Posterior vena cava (tissue), 2 donors: ENCODE data around the gene FAAH2. TPM values are rescaled to one million over a fixed set of nuclear protein-coding genes. Genes with fewer than 3 reads are reported as not detected.
"Not testable (repeated sequence)": the region's sequence is repeated elsewhere in the genome, so short reads cannot be mapped to it uniquely, and the experiment has no call there.

Experiments used
- DNase-seq: peaks from one replicate; pipeline ENCODE4 v3.0.0-alpha.2; 2020; ENCODE audit warnings: low spot score
- intact Hi-C, 2 donors: fragments of 100-400 bp; cut with DNase I; formaldehyde crosslinking; loops; one replicate each; pipeline versions ENCODE4 v1.14.1 to v1.14.2; 2022 to 2023
- long read RNA-seq, 2 donors: library from polyadenylated mRNA; unstranded; transcript quantifications; one replicate each; pipeline ENCODE4 v2.0.0, GENCODE V29; 2020 to 2021
- total RNA-seq, 2 donors: library from RNA; stranded (reverse); fragmentation: NEBNext Ultra II Directional; extraction: Animal tissue kit (Norgen Biotek cat#: 25700); gene quantifications; one replicate each; pipeline ENCODE4 v1.2.1, GENCODE V29; 2021
- donor health status: DM: yes; HTN: yes; CAD: no.
- donor health status: DM: yes; HTN: yes; CAD: no.

FAAH2 gene, protein sequence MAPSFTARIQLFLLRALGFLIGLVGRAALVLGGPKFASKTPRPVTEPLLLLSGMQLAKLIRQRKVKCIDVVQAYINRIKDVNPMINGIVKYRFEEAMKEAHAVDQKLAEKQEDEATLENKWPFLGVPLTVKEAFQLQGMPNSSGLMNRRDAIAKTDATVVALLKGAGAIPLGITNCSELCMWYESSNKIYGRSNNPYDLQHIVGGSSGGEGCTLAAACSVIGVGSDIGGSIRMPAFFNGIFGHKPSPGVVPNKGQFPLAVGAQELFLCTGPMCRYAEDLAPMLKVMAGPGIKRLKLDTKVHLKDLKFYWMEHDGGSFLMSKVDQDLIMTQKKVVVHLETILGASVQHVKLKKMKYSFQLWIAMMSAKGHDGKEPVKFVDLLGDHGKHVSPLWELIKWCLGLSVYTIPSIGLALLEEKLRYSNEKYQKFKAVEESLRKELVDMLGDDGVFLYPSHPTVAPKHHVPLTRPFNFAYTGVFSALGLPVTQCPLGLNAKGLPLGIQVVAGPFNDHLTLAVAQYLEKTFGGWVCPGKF
- under 1 TPM; 0.29 to 0.60 TPM for total RNA-seq
- long read RNA-seq, donor 1, result 0 reads
- long read RNA-seq, donor 2, result 0 reads

DNA sequence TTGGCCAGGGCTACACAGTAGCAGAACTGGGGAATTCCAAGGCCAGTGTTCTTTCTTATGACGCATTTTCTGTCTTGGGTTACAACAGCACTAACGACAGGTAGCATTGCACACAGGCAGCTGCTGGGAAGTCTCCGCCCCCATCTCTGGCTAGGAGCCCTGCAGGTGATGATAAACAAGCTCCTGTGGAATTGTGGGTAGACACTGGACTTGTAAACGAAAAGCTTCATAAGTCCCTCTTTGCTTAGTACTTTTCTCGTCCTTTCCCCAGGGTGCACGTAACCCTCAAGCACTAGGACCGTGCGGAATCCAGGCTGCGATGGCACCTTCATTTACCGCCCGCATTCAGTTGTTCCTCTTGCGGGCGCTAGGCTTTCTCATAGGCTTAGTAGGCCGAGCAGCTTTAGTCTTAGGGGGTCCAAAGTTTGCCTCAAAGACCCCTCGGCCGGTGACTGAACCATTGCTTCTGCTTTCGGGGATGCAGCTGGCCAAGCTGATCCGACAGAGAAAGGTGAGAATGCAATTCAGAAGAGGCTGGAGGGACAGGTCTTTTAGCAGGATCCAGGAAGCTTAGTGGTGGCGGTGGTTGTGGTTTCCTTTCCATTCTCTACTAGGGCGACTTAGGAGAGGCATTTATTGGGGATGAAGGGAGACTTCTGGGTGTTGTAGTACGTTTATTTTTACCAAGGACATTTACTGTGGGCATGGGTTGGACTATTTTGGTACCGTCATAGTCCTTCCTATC is at the start of gene FAAH2:
Gene FAAH2 (plus strand): TSS at position 200 of the 745 bp plus-strand sequence. CDS start 120 bp downstream, at position 320.
- no peak for DNase-seq
- intact Hi-C loops, result no loop called here

DNA sequence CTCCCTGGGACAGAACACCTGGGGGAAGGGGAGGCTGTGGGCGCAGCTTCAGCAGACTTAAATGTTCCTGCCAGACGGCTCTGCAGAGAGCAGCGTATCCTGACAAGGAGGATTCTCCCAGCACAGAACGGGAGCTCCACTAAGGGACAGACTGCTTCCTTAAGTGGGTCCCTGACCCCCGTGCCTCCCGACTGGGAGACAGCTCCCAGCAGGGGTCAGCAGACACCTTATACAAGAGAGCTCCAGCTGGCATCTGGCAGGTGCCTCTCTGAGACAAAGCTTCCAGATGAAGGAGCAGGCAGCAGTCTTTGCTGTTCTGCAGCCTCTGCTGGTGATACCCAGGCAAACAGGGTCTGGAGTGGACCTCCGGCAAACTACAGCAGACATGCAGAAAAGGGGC is 44.5 kb upstream of the FAAH2 start:
- intact Hi-C loops, result no loop called here
- peak; percentile 62 for DNase-seq

GRCh38 chrX:57251965-57252364 is 34.5 kb upstream of the FAAH2 start:
- intact Hi-C loops, result no loop called here
- DNase-seq, result peak; percentile 53

- intact Hi-C loops, result no loop called here
- peak; percentile 57 for DNase-seq
These were observed 21.4 kb upstream of the FAAH2 start for GRCh38 chrX:57265126-57265525.

DNA sequence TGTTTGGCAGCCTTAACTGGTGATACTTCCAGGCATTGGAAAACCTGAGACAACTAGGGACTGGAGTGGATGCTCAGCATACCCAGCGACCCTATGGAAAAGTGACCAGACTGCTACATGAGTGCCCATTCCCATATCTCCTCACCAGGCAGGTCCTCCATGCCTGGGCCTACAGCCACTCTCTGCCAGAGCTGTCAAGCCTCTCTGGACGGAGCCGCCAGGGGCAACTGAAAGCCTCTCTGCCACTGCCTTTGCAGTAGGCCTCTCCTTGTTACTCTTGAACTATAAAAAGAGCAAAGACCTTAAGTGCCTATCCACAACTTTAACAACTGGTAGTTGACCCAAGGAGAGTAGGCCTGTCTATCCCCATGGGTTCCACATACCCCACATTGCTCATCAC is 20.2 kb upstream of the FAAH2 start:
- DNase-seq, result no peak
- intact Hi-C loops, result no loop called here

GRCh38 chrX:57266871-57267270 is 19.6 kb upstream of the FAAH2 start:
- intact Hi-C loops, result no loop called here
- no peak for DNase-seq

- intact Hi-C loops, result no loop called here
- DNase-seq, result no peak
These were observed 19.2 kb upstream of the FAAH2 start for GRCh38 chrX:57267308-57267707.

GRCh38 chrX:57270980-57271379 is 15.5 kb upstream of the FAAH2 start:
- intact Hi-C loops, result loop anchor here in 1 of 2 donors (5.0 kb wide), 1 partner anchor 956 kb away; no protein-coding TSS in a partner anchor
- DNase-seq, result no peak

- DNase-seq, result no peak
- intact Hi-C loops, result no loop called here
These were observed 3.9 kb upstream of the FAAH2 start for GRCh38 chrX:57282568-57282967.

GRCh38 chrX:57285001-57285400 is 1.5 kb upstream of the FAAH2 start:
- intact Hi-C loops, result no loop called here
- no peak for DNase-seq

DNA sequence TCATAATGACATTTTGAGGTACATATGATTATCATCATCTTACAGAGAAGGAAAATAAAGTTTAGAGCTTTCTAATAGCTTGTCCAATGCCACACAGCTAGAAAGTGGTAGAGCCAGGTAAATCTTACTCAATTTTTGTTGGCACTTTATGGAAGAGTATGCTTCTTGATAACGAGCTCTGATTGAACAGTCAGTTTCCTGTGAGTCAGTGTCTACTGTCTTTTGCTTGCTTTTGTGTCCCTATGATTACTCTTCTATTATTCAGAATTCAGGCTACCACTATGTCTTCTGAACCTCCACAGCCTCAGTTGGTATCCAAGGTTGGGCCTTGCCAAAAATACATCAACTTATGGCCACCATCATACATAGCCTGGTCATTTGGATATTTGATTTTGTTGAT is 2.6 kb downstream of the FAAH2 start:
- DNase-seq, result no peak
- intact Hi-C loops, result no loop called here

- intact Hi-C loops, result no loop called here
- DNase-seq, result no peak
These were observed 8.5 kb downstream of the FAAH2 start for GRCh38 chrX:57294961-57295360.

DNA sequence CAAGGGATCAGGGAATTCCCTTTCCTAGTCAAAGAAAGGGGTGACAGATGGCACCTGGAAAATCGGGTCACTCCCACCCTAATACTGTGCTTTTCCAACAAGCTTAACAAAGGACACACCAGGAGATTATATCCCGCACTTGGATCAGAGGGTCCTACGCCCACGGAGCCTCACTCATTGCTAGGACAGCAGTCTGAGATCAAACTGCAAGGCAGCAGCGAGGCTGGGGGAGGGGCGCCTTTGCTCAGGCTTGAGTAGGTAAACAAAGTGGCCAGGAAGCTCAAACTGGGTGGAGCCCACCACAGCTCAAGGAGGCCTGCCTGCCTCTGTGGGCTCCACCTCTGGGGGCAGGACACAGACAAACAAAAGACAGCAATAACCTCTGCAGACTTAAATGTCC is 9.2 kb downstream of the FAAH2 start:
- DNase-seq, intact Hi-C loops: not testable (repeated sequence)

DNA sequence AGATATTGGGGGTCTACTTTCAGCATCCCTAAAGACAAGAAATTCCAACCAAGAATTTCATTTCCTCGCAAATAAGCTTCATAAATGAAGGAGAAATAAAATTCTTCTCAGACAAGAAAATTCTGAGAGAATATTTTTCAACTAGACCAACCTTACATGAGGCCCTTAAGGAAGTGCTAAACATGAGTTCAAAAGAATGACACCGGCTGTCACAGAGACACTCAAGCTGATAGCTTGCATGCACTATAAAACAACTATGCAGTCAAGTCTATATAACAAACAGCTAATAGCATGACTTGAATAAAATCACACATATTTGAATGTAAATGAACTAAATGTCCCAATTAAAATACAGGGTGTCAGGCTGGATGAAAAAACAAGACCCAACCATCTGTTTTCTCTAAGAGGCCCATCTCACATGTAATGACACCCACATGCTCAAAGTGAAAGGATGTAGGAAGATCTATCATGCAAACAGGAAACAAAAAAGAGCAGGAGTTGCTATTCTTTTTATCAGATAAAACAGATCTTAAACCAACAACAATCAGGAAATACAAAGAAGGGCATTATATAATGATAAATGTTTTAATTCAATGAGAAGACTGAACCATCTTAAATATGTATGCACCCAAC is 27.2 kb downstream of the FAAH2 start:
- intact Hi-C loops, result no loop called here
- no peak for DNase-seq

- intact Hi-C loops, result no loop called here
These were observed 42.5 kb downstream of the FAAH2 start for GRCh38 chrX:57329008-57329407.

DNA sequence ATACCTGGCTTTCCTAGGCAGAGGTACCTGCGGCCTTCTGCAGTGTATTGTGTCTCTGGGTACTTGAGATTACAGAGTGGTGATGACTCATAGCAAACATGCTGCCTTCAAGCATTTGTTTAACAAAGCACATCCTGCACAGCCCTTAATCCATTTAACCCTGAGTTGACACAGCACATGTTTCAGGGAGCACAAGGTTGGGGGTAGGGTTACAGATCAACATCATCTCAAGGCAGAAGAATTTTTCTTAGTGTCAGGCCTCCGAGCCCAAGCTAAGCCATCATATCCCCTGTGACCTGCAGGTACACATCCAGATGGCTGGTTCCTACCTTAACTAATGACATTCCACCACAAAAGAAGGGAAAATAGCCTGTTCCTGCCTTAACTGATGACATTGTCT is 49.3 kb downstream of the FAAH2 start:
- intact Hi-C loops, DNase-seq: not testable (repeated sequence)

More at GRCh38 chrX:57329008-57329407, 42.5 kb downstream of the FAAH2 start:
- no peak for DNase-seq

DNA sequence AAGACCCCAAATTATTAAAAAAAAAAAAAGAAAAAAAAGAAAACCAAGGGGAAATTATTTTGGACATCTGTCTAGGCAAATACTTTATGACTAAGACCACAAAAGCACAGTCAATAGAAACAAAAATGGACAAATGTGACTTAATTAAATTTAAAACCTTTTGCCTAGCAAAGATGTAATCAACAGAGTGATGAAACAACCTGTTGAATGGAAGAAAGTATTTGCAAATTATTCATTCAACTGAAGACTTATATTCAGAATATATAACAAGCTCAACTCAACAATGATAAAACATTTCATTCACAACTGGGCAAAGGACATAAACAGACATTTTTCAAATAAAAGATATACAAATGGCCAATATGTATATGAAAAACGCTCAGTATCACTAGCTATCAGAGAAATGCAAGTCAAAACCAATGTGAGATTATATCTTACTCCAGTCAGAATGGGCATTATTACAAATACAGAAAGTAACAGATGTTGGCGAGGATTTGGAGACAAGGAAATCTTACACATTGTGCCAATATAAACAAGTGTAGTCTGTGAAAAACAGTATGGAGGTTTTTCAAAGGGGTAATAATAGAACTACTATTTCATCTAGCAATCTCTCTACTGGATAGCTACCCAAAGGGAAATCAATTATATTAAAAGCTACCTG is 67.1 kb downstream of the FAAH2 start:
- intact Hi-C loops, result no loop called here

GRCh38 chrX:57364145-57364544 is 77.6 kb downstream of the FAAH2 start:
- DNase-seq, result no peak

More for the DNA sequence above, 67.1 kb downstream of the FAAH2 start:
- no peak for DNase-seq

DNA sequence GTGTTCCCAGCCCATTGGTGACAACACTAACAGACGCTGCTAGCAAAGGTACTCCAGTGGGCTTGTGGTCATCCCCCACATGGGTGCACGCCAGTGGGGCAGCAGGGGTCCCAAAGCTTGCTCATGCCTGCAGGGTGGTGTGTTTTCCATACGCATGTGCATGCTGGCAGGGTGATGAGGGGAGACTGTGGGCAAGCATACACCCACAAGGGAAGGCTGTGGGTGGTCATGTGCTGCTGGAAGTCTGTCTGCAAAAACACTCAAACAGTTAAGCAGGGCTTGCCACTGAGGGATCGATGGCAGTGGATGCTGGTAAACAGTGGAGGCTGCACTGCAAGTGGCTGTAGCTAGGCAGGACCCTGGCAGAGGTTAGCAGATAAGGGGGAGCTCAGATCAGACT is 79.9 kb downstream of the FAAH2 start:
- intact Hi-C loops, result no loop called here
- peak; percentile 18 for DNase-seq

More at GRCh38 chrX:57364145-57364544, 77.6 kb downstream of the FAAH2 start:
- intact Hi-C loops, result no loop called here
